HEK293 (cell line): ENCODE measurements around the gene BCL2L1.

Experiments used
- CTCF ChIA-PET: fragments of 350-600 bp; formaldehyde crosslinking; extraction: SDS; loops from one replicate; lab custom pipeline; 2021; ENCODE audit warnings: antibody characterized with exemption; lab: Yijun Ruan, JAX
- POLR2A ChIA-PET: fragments of 300-600 bp; formaldehyde crosslinking; extraction: SDS; loops from one replicate; lab custom pipeline; 2020; ENCODE audit warnings: antibody characterized with exemption, inconsistent platforms; lab: Yijun Ruan, JAX
- H3K27ac ChIP-seq: fragments of 200-500 bp; sonication (Bioruptor generic); 2 replicates; pipeline ENCODE4 v1.5.1; 2014; ENCODE audit warnings: low read depth, low read length, control low read depth, inconsistent platforms; ENCODE audit errors: extremely low read depth
- H3K36me3 ChIP-seq, 2 experiments: fragments of 200-500 bp in 1 of 2; sonication (Bioruptor generic) in 1 of 2; 1 replicate in 1 of 2; 2 replicates in 1 of 2; pipeline ENCODE4 v1.5.1; 2014 to 2017; ENCODE audit warnings: inconsistent platforms in 2 of 2, low read length in 2 of 2; ENCODE audit not compliant: control insufficient read depth in 2 of 2, insufficient read depth in 1 of 2
- H3K4me1 ChIP-seq: fragments of 200-500 bp; sonication (Bioruptor generic); 2 replicates; pipeline ENCODE4 v1.5.1; 2014; ENCODE audit warnings: mild to moderate bottlenecking, low read length, inconsistent platforms; ENCODE audit not compliant: control insufficient read depth, insufficient read depth
- H3K4me3 ChIP-seq: 2 replicates; pipeline ENCODE4 v1.5.1; 2011; ENCODE audit warnings: low read depth, mild to moderate bottlenecking, control low read depth, low read length, moderate library complexity
- H3K9me3 ChIP-seq: fragments of 200-500 bp; sonication (Bioruptor generic); 2 replicates; pipeline ENCODE4 v1.5.1; 2014; ENCODE audit warnings: low read depth, low read length, inconsistent platforms; ENCODE audit not compliant: control insufficient read depth, insufficient read depth
- GLIS1 ChIP-seq: fragments of 450-650 bp; formaldehyde crosslinking; IDR thresholded peaks from 2 replicates; pipeline ENCODE4 v1.5.1; 2016; ENCODE audit warnings: missing biosample characterization, missing genetic modification characterization
- MYNN ChIP-seq: fragments of 450-650 bp; formaldehyde crosslinking; IDR thresholded peaks from 2 replicates; pipeline ENCODE4 v1.5.1; 2016; ENCODE audit warnings: missing biosample characterization, missing genetic modification characterization, borderline replicate concordance
- PRDM1 ChIP-seq: fragments of 450-650 bp; formaldehyde crosslinking; IDR thresholded peaks from 2 replicates; pipeline ENCODE4; 2016; ENCODE audit warnings: missing biosample characterization, missing genetic modification characterization
- ZBTB11 ChIP-seq: fragments of 450-650 bp; formaldehyde crosslinking; conservative IDR thresholded peaks from 2 replicates; pipeline ENCODE4 v1.5.1; 2016; ENCODE audit warnings: low read depth, missing biosample characterization, missing genetic modification characterization
- ZNF112 ChIP-seq: fragments of 450-650 bp; formaldehyde crosslinking; IDR thresholded peaks from 2 replicates; pipeline ENCODE4 v1.5.0; 2017; ENCODE audit warnings: missing biosample characterization, missing genetic modification characterization
- ZNF221 ChIP-seq: fragments of 450-650 bp; formaldehyde crosslinking; IDR thresholded peaks from 2 replicates; pipeline ENCODE4 v1.5.1; 2017; ENCODE audit warnings: missing biosample characterization, missing genetic modification characterization, borderline replicate concordance
- ZNF302 ChIP-seq: fragments of 450-650 bp; formaldehyde crosslinking; IDR thresholded peaks from 2 replicates; pipeline ENCODE4 v1.5.1; 2016; ENCODE audit warnings: missing biosample characterization, missing genetic modification characterization, low read depth
- ZNF362 ChIP-seq: fragments of 450-650 bp; formaldehyde crosslinking; IDR thresholded peaks from 2 replicates; pipeline ENCODE4 v1.5.1; 2016; ENCODE audit warnings: missing biosample characterization, missing genetic modification characterization
- ZNF391 ChIP-seq: fragments of 450-650 bp; formaldehyde crosslinking; IDR thresholded peaks from 2 replicates; pipeline ENCODE4 v1.5.1; 2016; ENCODE audit warnings: low read depth, missing biosample characterization, missing genetic modification characterization, borderline replicate concordance
- ZNF548 ChIP-seq: fragments of 450-650 bp; formaldehyde crosslinking; IDR thresholded peaks from 2 replicates; pipeline ENCODE4 v1.5.1; 2016; ENCODE audit warnings: missing biosample characterization, missing genetic modification characterization
- ZNF623 ChIP-seq: fragments of 450-650 bp; formaldehyde crosslinking; IDR thresholded peaks from 2 replicates; pipeline ENCODE4 v1.5.1; 2016; ENCODE audit warnings: missing biosample characterization, missing genetic modification characterization
- ZNF629 ChIP-seq: fragments of 450-650 bp; formaldehyde crosslinking; IDR thresholded peaks from 2 replicates; pipeline ENCODE4 v1.5.1; 2017; ENCODE audit warnings: missing biosample characterization, missing genetic modification characterization
- ZNF639 ChIP-seq: fragments of 450-650 bp; formaldehyde crosslinking; IDR thresholded peaks from 2 replicates; pipeline ENCODE4 v1.5.1; 2016; ENCODE audit warnings: missing biosample characterization, missing genetic modification characterization
- ZNF645 ChIP-seq: fragments of 450-650 bp; formaldehyde crosslinking; IDR thresholded peaks from 2 replicates; pipeline ENCODE4; 2016; ENCODE audit warnings: missing biosample characterization, missing genetic modification characterization

BCL2L1 gene

GRCh38 chr20:31681128-31681727 lies 41.4 kb downstream of the BCL2L1 start (continued):
- no peak for TF ChIP-seq ZNF639 (tag by site-specific recombination)
- TF ChIP-seq ZNF302 (tag by site-specific recombination) = no peak
- no peak for TF ChIP-seq ZNF362 (tag by site-specific recombination)
- no peak for TF ChIP-seq ZNF391 (tag by site-specific recombination)
- TF ChIP-seq GLIS1 (tag by site-specific recombination) = no peak
- TF ChIP-seq ZNF645 (tag by site-specific recombination) = no peak

GRCh38 chr20:31680286-31681127 lies 42.2 kb downstream of the BCL2L1 start:
- TF ChIP-seq MYNN (tag by site-specific recombination) (no peak), ZNF623 (peak; percentile 68), ZNF629 (tag by site-specific recombination) (no peak), ZNF221 (no peak), ZNF548 (no peak), ZNF112 (tag by site-specific recombination) (no peak), PRDM1 (tag by site-specific recombination) (peak; percentile 45; the same call in 1 of the 2 replicates), ZBTB11 (tag by site-specific recombination) (no peak)
- CTCF ChIA-PET = interaction anchor here (0.7 to 2.4 kb wide), 4 partner anchors 10 to 19 kb away, joined by 3 to 13 read pairs (median 5); no protein-coding TSS in a partner anchor
- POLR2A ChIA-PET = interaction anchor here (1.1 kb wide), 1 partner anchor 43 kb away, joined by 3 read pairs; no protein-coding TSS in a partner anchor
- no peak overlapping the region for H3K27ac ChIP-seq
- no peak overlapping the region for H3K4me3 ChIP-seq
- no peaks in the 10 kb centered on the region for H3K4me1 ChIP-seq
- H3K36me3 ChIP-seq = no peaks in the 10 kb centered on the region; a peak in 1 of 3 replicates
- H3K9me3 ChIP-seq = no peaks in the 10 kb centered on the region
